ENCODE measurements around the gene ADARB2. TPM values are rescaled to one million over a fixed set of nuclear protein-coding genes. Genes with fewer than 3 reads are reported as not detected.

ADARB2 gene
- total RNA-seq, 4 donors from 2014 or later, result 0.13 to 6.1 (median 0.57) TPM

GRCh38 chr10:1559761-1560160 lies 177.6 kb downstream of the ADARB2 start:
- TF ChIP-seq, protein P1, sequence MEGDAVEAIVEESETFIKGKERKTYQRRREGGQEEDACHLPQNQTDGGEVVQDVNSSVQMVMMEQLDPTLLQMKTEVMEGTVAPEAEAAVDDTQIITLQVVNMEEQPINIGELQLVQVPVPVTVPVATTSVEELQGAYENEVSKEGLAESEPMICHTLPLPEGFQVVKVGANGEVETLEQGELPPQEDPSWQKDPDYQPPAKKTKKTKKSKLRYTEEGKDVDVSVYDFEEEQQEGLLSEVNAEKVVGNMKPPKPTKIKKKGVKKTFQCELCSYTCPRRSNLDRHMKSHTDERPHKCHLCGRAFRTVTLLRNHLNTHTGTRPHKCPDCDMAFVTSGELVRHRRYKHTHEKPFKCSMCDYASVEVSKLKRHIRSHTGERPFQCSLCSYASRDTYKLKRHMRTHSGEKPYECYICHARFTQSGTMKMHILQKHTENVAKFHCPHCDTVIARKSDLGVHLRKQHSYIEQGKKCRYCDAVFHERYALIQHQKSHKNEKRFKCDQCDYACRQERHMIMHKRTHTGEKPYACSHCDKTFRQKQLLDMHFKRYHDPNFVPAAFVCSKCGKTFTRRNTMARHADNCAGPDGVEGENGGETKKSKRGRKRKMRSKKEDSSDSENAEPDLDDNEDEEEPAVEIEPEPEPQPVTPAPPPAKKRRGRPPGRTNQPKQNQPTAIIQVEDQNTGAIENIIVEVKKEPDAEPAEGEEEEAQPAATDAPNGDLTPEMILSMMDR (IDR thresholded peaks at IDR 0.05), result no peak

DNA sequence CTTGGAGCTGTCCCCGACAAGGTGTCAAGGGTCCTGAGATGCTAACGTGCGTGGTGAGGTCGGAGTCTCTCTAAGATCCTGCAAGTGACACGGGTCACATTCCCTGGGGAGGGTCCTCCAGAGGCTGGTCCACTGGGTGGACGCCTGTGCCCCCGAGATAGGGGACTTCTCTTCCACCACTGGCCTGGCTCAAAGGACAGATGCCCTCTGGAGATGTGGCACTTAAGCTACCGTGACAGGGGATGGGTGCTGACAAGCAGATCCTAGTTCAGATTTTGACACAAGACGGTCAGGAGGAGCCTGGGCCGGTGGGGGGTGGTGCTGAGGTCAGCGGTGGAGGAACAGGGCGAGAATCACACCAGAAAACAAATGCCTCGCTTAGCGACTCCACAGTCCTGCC lies 178.0 kb downstream of the ADARB2 start:
- no peak for ATAC-seq (ENCODE audit: low FRiP score)
- TF ChIP-seq, protein P1 (IDR thresholded peaks at IDR 0.05), result no peak
- DNase-seq (ENCODE audit: low spot score), result no peak

More at GRCh38 chr10:1559761-1560160, 177.6 kb downstream of the ADARB2 start:
- no peak for ATAC-seq (ENCODE audit: low FRiP score)
- DNase-seq (ENCODE audit: low spot score), result no peak

- DNase-seq (ENCODE audit: low spot score) (no peak), ATAC-seq (ENCODE audit: low FRiP score) (no peak)
- TF ChIP-seq, protein P1 (IDR thresholded peaks at IDR 0.05), result no peak
Measured at GRCh38 chr10:1558906-1559305, 178.4 kb downstream of the ADARB2 start.

DNA sequence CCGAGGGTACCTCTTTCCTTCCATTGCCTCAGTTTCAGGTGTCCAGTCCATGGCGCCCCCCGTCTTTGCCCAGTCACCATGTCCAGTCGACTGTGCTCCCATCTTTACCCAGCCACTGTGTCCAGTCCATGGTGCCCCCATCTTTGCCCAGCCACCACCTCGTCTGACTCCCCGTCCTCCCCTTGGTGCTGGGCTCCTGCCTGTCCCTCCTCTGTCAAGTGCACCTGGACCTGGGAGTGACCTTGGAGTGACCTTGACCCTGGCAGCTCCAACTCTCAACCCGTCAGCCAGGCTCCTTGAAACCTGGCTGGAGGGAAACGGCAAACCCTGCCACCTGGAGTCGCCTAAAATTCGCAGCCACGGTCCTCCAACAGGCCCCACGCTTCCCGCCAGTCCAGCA lies 180.2 kb downstream of the ADARB2 start:
- no peak for ATAC-seq (ENCODE audit: low FRiP score)

GRCh38 chr10:1556496-1556895 lies 180.8 kb downstream of the ADARB2 start:
- no peak for DNase-seq (ENCODE audit: low spot score)
- no peak for ATAC-seq (ENCODE audit: low FRiP score)
- TF ChIP-seq, protein P1 (IDR thresholded peaks at IDR 0.05), result no peak

More for the DNA sequence above, 180.2 kb downstream of the ADARB2 start:
- DNase-seq (ENCODE audit: low spot score), result no peak
- TF ChIP-seq, protein P1 (IDR thresholded peaks at IDR 0.05), result no peak

DNA sequence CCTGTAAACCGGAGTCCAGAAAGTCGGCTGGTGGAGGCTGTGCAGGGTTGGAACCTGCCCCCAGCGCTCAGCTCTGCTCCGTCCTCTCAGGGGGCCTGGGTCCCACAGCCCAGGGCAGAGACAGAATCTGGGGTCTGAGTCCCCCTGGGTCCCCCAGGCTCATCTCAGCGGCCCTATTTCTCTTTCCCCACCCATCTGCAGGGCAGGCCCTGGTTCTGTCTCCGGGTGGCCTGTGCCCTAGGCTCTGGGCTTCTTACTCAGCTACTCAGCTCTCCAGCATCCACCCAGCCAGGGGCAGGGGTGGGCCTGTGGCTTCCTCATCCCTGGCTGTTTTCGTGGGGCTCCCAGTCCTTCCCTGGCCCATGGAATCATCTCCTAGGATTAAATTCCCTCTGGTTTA lies 183.4 kb downstream of the ADARB2 start:
- DNase-seq (ENCODE audit: low spot score) (no peak), ATAC-seq (ENCODE audit: low FRiP score) (no peak)
- TF ChIP-seq, protein P1 (IDR thresholded peaks at IDR 0.05), result no peak

- TF ChIP-seq, protein P1 (IDR thresholded peaks at IDR 0.05), result no peak
- ATAC-seq (ENCODE audit: low FRiP score), result no peak
- no peak for DNase-seq (ENCODE audit: low spot score)
Measured at GRCh38 chr10:1552881-1553670, 184.2 kb downstream of the ADARB2 start.
